ENCODE results near the gene GIT2.

GIT2 gene, protein sequence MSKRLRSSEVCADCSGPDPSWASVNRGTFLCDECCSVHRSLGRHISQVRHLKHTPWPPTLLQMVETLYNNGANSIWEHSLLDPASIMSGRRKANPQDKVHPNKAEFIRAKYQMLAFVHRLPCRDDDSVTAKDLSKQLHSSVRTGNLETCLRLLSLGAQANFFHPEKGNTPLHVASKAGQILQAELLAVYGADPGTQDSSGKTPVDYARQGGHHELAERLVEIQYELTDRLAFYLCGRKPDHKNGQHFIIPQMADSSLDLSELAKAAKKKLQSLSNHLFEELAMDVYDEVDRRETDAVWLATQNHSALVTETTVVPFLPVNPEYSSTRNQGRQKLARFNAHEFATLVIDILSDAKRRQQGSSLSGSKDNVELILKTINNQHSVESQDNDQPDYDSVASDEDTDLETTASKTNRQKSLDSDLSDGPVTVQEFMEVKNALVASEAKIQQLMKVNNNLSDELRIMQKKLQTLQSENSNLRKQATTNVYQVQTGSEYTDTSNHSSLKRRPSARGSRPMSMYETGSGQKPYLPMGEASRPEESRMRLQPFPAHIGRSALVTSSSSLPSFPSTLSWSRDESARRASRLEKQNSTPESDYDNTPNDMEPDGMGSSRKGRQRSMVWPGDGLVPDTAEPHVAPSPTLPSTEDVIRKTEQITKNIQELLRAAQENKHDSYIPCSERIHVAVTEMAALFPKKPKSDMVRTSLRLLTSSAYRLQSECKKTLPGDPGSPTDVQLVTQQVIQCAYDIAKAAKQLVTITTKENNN

GRCh38 chr12:109995686-109996482 is at the start of gene GIT2:
GIT2 (minus strand) TSS chr12:109996368; CDS start chr12:109996224, 144 bp downstream.
- DNase-seq: peak; percentile 93

DNA sequence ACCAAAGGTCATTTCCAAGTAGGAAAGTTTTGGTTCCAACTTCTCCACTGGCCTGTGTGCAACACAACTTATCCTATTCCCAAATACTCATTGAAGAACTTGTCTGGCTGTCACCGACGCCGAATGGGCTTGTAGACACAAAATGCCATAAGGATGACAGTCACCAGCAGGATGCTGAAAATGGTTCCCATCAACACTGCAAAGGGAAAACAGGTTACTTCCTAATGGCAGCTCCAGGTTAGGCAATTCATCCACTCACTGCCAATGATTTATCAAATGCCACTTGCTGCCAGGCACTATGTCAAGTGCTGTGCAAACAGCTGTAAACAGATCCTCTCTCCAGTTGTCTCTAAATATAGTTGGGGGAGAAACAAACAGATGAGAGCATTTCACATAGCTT is 46.1 kb upstream of the GIT2 start:
- no peak for DNase-seq

DNA sequence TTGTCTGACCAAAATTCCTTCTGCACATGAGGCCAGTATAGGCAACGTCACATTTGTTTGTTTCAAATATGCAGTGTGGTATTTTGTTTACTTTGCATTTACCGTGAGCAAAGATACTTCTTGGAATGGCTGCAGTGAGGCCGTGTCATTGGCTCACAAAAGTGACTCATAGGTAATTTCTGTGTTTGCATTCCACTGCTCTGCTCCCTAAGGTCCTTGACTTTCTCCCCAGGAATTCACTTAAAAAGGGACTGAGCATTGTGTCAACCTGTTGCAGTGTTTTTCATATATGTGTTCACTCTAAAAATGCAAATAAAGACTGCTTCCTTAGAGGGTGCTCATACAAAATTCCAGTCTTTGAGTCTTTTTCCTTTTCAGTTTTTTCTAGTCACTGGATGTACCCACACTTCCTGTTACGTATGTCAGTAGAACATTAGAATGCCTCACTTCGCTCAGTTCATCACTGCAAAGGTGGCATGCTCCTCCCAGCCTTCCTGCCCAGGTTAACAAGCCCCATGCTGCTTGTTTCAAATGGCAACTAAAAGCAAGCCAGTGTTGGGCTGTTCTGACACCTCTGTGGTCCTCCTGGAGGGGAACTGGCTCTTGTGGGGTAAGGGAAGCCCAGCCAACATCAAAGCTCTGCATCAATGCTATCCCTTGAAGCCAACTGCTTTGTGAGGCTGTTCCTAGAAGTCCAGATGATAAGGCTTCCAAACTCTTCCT is 43.1 kb upstream of the GIT2 start:
- peak in 1 of 2 donors; percentile 15 for DNase-seq

GRCh38 chr12:110038741-110039084 is 42.5 kb upstream of the GIT2 start:
- DNase-seq: no peak

DNA sequence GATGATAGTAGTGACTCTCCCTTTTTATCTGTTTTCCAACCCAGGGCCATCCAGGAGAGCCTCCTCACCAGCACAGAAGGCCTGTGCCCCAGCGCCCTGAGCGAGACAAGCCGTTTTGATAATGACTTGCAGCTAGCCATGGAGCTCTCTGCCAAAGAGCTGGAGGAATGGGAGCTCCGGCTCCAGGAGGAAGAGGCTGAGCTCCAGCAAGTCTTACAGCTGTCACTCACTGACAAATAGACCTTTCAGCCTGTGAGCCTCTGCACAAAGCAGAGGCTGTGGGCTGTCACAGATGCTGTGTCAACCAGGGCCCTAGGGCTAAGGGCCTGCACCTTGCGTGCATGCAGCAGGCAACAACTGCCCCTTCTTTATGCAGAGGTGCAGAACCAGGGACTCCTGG is 41.1 kb upstream of the GIT2 start:
- no peak for DNase-seq

DNA sequence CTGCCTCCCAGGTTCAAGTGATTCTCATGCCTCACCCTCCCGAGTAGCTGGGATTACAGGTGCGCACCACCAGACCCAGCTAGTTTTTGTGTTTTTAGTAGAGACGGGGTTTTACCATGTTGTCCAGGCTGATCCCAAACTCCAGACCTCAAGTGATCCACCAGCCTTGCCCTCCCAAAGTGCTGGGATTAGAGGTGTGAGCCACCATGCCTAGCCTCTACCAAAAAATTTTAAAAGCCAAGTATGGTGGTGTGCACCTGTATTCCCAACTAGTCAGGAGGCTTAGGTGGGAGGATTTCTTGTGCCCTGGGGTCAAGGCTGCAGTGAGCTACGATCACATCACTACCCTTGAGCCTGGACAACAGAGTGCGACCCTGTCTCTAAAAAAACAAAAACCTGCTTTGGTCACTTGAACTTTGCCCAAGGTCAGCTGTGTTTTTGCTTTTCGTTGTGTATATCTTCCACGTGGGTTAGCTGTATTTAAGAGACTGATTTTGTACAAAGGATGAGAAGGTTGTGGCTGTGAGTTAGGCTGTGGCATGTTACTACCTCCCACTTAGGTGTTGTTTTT is 39.5 kb upstream of the GIT2 start:
- DNase-seq: no peak

GRCh38 chr12:110033888-110034287 is 37.7 kb upstream of the GIT2 start:
- no peak for DNase-seq

- no peak for DNase-seq
These were observed 33.2 kb upstream of the GIT2 start for GRCh38 chr12:110029290-110029815.

DNA sequence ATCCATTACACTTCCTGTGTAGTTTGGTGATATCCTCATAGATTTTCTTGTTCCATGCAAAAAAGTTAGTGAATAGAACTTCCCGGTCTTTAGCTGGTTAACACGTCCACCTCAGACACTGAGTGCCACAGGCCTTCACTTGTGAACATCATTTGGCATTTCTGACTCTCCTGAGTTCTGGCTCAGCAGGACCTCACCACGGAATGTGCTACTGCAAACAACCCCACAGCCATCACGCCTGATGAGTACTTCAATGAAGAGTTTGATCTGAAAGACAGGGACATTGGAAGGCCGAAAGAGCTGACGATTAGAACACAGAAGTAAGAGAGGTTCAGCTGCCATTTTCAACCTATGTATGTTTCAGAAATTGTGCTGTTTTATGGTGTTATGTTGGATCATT is 32.2 kb upstream of the GIT2 start:
- DNase-seq: no peak

DNA sequence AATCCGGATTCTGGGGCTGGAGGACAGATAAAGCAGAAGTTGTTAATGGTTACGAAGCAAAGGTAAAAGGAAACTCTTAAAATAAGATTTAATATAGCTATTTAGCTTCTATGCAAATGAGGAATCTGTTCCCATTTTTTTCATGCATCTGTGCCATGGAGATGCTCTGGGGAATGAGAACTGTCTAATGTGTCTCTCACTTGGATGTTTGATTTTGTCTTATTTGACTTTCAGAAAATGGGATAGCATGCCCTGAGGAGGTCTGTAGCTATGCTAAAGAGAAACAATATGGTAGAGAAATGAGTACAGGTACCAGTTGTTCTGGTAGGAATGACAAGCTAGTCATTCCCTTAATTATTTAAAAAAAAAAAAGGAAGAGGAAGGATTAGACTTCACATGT is 27.9 kb upstream of the GIT2 start:
- no peak for DNase-seq

DNA sequence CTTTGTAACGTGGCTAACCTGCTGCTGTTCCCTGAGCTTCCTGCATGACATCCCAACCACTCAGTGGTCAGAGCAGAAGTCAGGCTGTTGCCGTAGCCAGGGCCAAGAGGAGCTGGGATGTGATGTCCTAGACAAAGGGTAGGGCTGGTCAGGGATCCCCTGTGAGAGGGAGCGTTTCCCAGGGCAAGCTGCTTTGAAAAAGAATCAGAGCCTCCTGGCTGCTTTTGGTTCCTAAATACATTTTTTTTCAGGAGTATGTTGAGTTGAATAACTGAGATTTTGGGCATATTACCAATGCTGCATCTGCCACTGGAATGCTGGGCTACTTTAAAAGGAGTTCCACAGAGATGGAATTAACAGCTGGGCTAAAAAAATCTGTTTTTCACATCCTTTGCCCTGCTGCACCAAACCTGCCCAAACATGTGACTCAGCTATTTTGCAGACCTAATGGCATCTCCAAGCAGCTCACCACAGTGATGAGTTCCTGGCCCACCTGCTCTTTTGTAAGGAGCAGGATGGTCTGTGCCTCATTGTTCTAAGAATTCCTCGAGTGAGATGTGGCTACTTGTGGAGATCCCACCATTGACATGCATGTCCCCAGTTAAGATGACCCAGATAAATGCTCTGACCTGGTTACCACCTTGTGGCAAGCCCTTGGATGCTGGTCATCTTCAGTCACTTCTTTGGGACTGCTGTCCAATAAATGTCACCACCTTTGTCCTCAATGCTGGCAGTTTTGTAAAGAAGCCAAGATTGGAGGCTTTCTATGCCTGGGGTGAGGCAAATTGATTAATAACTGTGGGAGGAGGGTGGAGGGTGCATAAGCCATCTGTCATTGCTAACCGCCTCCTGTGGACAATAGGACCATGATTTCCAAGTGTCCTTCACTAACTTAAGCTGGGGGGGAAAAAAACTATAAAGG is 27.2 kb upstream of the GIT2 start:
- DNase-seq: no peak

- DNase-seq: no peak
These were observed 24.8 kb upstream of the GIT2 start for GRCh38 chr12:110020956-110021355.

DNA sequence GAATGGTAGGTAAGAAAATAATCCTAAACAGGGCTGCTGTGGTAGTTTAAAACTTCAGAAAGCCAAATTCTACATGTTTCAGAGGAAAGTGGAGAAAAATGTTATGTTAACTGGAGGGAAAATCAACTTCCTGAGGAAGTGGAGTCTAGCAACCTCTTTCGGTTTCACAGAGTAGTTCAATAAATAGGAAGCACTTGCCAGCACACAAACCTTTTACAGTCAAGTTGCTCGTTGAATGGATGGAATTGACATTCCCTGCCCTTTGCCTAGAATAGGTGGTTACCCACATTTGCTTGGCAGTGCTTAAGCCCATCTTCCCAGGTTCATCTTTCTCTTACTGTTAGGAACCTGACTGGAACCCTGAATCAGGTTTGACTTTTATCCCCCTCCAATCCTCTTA is 19.0 kb upstream of the GIT2 start:
- DNase-seq: no peak

- no peak for DNase-seq
These were observed 16.5 kb upstream of the GIT2 start for GRCh38 chr12:110012659-110013058.

DNA sequence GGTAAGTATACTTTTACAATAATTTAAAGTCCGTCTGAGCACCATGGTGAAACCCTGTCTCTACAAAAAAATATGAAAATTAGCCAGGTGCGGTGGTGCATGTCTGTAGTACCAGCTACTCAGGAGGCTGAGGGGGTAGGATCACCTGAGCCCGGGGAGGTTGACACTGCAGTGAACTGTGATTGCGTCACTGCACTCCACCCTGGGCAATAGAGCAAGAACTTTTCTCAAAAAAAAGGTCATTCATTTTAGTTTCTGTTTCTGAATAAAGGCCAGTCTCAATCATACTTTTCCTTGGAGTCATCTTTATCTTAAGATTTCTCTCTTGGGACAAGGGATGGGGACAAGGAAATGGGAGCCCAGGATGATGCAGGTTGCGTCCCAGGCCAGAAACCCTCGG is 16.0 kb upstream of the GIT2 start:
- no peak for DNase-seq

- DNase-seq: no peak
These were observed 14.9 kb upstream of the GIT2 start for GRCh38 chr12:110010853-110011723.

DNA sequence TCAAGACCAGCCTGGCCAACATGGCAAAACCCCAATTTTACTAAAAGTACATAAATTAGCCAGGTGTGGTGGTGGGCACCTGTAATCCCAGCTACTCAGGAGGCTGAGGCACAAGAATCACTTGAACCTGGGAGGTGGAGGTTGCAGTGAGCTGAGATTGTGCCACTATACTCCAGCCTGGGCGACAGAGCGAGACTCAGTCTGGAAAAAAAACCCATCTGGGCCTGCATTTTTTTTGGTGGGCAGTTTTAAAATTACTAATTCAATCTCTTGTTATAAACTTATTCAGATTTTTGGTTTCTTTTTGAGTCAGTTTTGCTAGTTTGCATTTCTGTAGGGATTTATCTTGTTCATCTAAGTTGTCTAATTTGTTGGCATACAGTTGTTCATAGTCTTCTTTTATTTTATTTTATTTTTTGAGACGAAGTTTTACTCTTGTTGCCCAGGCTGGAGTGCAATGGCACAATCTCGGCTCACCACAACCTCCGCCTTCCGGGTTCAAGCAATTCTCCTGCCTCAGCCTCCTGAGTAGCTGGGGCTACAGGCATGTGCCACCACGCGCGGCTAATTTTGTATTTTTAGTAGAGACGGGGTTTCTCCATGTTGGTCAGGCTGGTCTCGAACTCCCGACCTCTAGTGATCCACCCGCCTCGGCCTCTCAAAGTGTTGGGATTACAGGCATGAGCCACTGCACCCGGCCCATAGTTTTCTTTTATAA is 12.7 kb upstream of the GIT2 start:
- DNase-seq: peak; percentile 24 to 26

- DNase-seq: no peak
These were observed 11.7 kb upstream of the GIT2 start for GRCh38 chr12:110007881-110008280.

GRCh38 chr12:110006115-110006514 is 9.9 kb upstream of the GIT2 start:
- DNase-seq: no peak
